ENCODE data around the gene FKBP9. TPM values are rescaled to one million over a fixed set of nuclear protein-coding genes. Genes with fewer than 3 reads are reported as not detected.
"Not testable (repeated sequence)": the region's sequence is repeated elsewhere in the genome, so short reads cannot be mapped to it uniquely, and the experiment has no call there.

FKBP9 gene
- total RNA-seq, 1 experiment from 2014 or later = 139 TPM

- DNase-seq (ENCODE audit: unreplicated experiment) = no peak
- intact Hi-C loops (cut with micrococcal nuclease) = loop anchor here (10.0 kb wide), 1 partner anchor 117 kb away; the partner anchor contains the start of gene NT5C3A
- no TSS peak for BruUV-seq (replicated peaks)
- H3K4me1 Mint-ChIP-seq (ENCODE audit: insufficient read depth, unreplicated experiment) = no peaks in the 10 kb centered on the region
- no peaks in the 10 kb centered on the region for H3K36me3 Mint-ChIP-seq (ENCODE audit: insufficient read depth, unreplicated experiment)
- H3K9me3 Mint-ChIP-seq (ENCODE audit: unreplicated experiment) = peaks cover 14% of the 10 kb centered on the region
- no peak overlapping the region for H3K4me3 Mint-ChIP-seq (ENCODE audit: unreplicated experiment)
- no peaks in the 10 kb centered on the region for H3K27me3 Mint-ChIP-seq (ENCODE audit: insufficient read depth, unreplicated experiment)
- TF ChIP-seq CTCF (IDR thresholded peaks at IDR 0.05; ENCODE audit: unreplicated experiment) = no peak
- POLR2A ChIA-PET = interaction anchor here (0.7 to 2.2 kb wide), 4 partner anchors 9 to 92 kb away, joined by 3 to 8 read pairs (median 4); partner anchors contain the start of gene FKBP9
- CTCF ChIA-PET = interaction anchor here (0.7 kb wide), 1 partner anchor 147 kb away, joined by 3 read pairs; no protein-coding TSS in a partner anchor
- H3K27ac Mint-ChIP-seq (ENCODE audit: low read depth, unreplicated experiment) = no peak overlapping the region
These were observed 9.0 kb upstream of the FKBP9 start for GRCh38 chr7:32948202-32948601.

GRCh38 chr7:32952876-32953275 is 4.4 kb upstream of the FKBP9 start:
- DNase-seq (ENCODE audit: unreplicated experiment) = no peak
- no peak for TF ChIP-seq CTCF (IDR thresholded peaks at IDR 0.05; ENCODE audit: unreplicated experiment)
- Mint-ChIP-seq H3K4me3 (ENCODE audit: unreplicated experiment) (no peak overlapping the region), H3K27me3 (ENCODE audit: insufficient read depth, unreplicated experiment) (no peaks in the 10 kb centered on the region), H3K9me3 (ENCODE audit: unreplicated experiment) (peaks cover 12% of the 10 kb centered on the region), H3K4me1 (ENCODE audit: insufficient read depth, unreplicated experiment) (no peaks in the 10 kb centered on the region), H3K27ac (ENCODE audit: low read depth, unreplicated experiment) (no peak overlapping the region), H3K36me3 (ENCODE audit: insufficient read depth, unreplicated experiment) (no peaks in the 10 kb centered on the region)
- POLR2A ChIA-PET = no interaction called here
- CTCF ChIA-PET = interaction anchor here (0.6 kb wide), 1 partner anchor 88 kb away, joined by 3 read pairs; no protein-coding TSS in a partner anchor
- intact Hi-C loops (cut with micrococcal nuclease) = no loop called here
- BruUV-seq (replicated peaks) = no TSS peak

DNA sequence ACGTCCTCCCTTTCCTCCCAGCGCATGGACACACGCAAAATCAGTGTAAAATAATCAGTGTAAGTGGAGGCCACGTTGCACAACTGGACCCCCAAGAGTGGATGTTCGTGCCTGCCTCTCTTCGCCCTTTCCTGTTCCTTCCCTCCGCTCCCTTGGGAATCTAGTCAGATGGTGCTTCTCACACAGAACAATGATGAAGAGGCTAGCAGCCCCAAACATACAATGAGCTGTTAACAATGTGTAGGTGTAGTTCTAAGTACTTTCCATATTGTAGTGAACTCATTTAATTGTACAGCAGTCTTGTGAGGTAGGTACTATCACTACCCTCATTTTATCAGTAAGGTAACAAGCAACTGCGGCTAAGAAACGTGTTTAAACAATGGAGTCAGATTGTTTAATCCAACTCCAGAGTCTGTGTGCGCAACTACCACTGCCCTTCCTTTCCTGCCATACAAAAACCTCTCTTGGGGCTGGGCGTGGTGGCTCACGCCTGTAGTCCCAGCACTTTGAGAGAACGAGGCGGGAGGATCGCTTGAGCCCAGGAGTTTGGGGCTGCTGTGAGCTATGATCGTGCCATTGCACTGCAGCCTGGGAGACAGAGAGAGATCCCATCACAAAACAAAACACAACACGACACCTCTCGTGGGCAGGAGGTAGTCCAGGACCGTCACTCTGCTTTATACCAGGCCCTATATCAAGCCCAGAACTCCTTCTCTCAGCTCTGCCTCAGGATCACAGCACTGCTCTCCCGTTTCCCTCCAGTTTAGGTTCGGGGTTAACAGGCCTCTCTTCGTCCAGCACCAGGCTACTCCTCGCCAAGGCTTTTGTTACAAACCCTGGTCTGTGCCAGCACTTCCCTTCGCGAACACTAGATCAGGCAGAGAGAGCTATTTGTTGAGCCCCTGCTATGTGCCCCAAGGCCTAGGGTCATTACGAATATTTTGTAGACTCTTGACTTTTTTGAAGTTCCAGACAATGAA is 1.1 kb downstream of the FKBP9 start:
- no peaks in the 10 kb centered on the region for H3K9me3 Mint-ChIP-seq (ENCODE audit: unreplicated experiment)
- ChIA-PET POLR2A (interaction anchor here (0.6 to 5.2 kb wide), 24 partner anchors 11 to 1212 kb away, joined by 3 to 92 read pairs (median 5); partner anchors contain the start of genes KBTBD2 and NT5C3A), CTCF (interaction anchor here (0.5 to 5.1 kb wide), 8 partner anchors 14 to 305 kb away, joined by 3 to 26 read pairs (median 4); no protein-coding TSS in a partner anchor)
- intact Hi-C loops (cut with micrococcal nuclease) = loop anchor here (5.0 kb wide), 1 partner anchor 84 kb away; no protein-coding TSS in a partner anchor
- peak; percentile 58 for DNase-seq (ENCODE audit: unreplicated experiment)
- no peak for TF ChIP-seq CTCF (IDR thresholded peaks at IDR 0.05; ENCODE audit: unreplicated experiment)
- peaks cover 9% of the 10 kb centered on the region for H3K4me1 Mint-ChIP-seq (ENCODE audit: insufficient read depth, unreplicated experiment)
- H3K36me3 Mint-ChIP-seq (ENCODE audit: insufficient read depth, unreplicated experiment) = peaks cover 5% of the 10 kb centered on the region
- H3K27me3 Mint-ChIP-seq (ENCODE audit: insufficient read depth, unreplicated experiment) = no peaks in the 10 kb centered on the region
- H3K4me3 Mint-ChIP-seq (ENCODE audit: unreplicated experiment) = peak overlapping the region; percentile 80
- BruUV-seq (replicated peaks) = TSS peak; percentile 57
- H3K27ac Mint-ChIP-seq (ENCODE audit: low read depth, unreplicated experiment) = peak overlapping the region; percentile 54

DNA sequence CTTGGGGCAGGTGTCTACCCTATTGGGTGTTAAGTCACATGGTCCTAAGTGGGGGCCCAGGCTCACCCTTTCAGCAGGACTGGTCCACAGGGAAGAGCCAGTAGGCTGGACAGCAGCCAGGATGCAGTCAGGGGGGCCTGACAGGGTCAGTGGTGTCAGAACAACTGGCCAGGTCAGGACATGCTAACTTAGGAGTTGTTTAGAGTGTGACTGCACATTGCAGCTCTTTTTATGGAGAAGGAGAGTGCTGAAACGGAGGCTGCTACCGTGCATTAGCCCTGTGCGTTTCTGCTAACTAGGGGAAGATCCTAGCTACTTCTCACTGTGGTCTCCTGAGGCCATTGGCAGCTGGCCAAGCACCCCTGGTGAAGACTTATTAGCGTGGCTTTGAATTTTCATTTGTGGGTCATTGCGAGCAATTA is 6.7 kb downstream of the FKBP9 start:
- H3K9me3 Mint-ChIP-seq (ENCODE audit: unreplicated experiment); H3K27me3 Mint-ChIP-seq (ENCODE audit: insufficient read depth, unreplicated experiment); BruUV-seq (replicated peaks); H3K36me3 Mint-ChIP-seq (ENCODE audit: insufficient read depth, unreplicated experiment); POLR2A ChIA-PET; DNase-seq (ENCODE audit: unreplicated experiment); H3K4me3 Mint-ChIP-seq (ENCODE audit: unreplicated experiment); intact Hi-C loops (cut with micrococcal nuclease): not testable (repeated sequence)
- Mint-ChIP-seq H3K4me1 (ENCODE audit: insufficient read depth, unreplicated experiment) (peaks cover 12% of the 10 kb centered on the region), H3K27ac (ENCODE audit: low read depth, unreplicated experiment) (peak overlapping the region; percentile 81)
- CTCF ChIA-PET = interaction anchor here (0.6 to 2.2 kb wide), 7 partner anchors 20 to 144 kb away, joined by 3 to 8 read pairs (median 5); no protein-coding TSS in a partner anchor

All from MCF 10A (cell line).